HCT116 (cell line): ENCODE data around the gene ZNG1B.
"Not testable (repeated sequence)": the region's sequence is repeated elsewhere in the genome, so short reads cannot be mapped to it uniquely, and the experiment has no call there.

Experiments used
- ATF3 ChIP-seq: IDR thresholded peaks from 2 replicates; pipeline ENCODE4 v1.6.1; 2012
- CEBPB ChIP-seq: IDR thresholded peaks from 2 replicates; pipeline ENCODE4 v1.6.1; 2012; ENCODE audit warnings: low read depth
- EZH2 ChIP-seq: fragments of 200-600 bp; sonication (generic); IDR thresholded peaks from 2 replicates; pipeline ENCODE4 v1.6.1; 2017; ENCODE audit warnings: antibody characterized with exemption, mixed run types
- FOSL1 ChIP-seq: IDR thresholded peaks from 2 replicates; pipeline ENCODE4 v1.6.1; 2012; ENCODE audit warnings: low read depth
- POLR2A ChIP-seq: IDR thresholded peaks from 2 replicates; pipeline ENCODE4 v1.7.0; 2011; ENCODE audit warnings: borderline replicate concordance; ENCODE audit not compliant: insufficient read depth, insufficient read length; ENCODE audit errors: extremely low read depth
- POLR2AphosphoS5 ChIP-seq: IDR thresholded peaks from 2 replicates; pipeline ENCODE4 v1.6.1; 2011; ENCODE audit warnings: mild to moderate bottlenecking, low read depth, low read length, moderate library complexity
- RAD21 ChIP-seq: IDR thresholded peaks from 2 replicates; pipeline ENCODE4 v1.6.1; 2012; ENCODE audit warnings: low read depth, mild to moderate bottlenecking
- REST ChIP-seq: IDR thresholded peaks from 2 replicates; pipeline ENCODE4 v1.6.1; 2012; ENCODE audit warnings: low read depth
- SIN3A ChIP-seq: IDR thresholded peaks from 2 replicates; pipeline ENCODE4 v1.6.1; 2012; ENCODE audit warnings: low read depth
- SP1 ChIP-seq: IDR thresholded peaks from 2 replicates; pipeline ENCODE4 v1.6.1; 2012; ENCODE audit warnings: low read depth
- ZFX ChIP-seq: fragments of 450-650 bp; IDR thresholded peaks from 2 replicates; pipeline ENCODE4 v1.6.1; 2017
- ZNF274 ChIP-seq: fragments of 200-500 bp; sonication (Bioruptor generic); IDR thresholded peaks from 2 replicates; pipeline ENCODE4 v1.6.1; 2014; ENCODE audit warnings: mild to moderate bottlenecking, low read depth, low read length, inconsistent platforms
- TF ChIP-seq, protein P1 (sequence below), 3 experiments: fragments of 200-600 bp in 1 of 3; sonication (generic) in 1 of 3; IDR thresholded peaks in 2 of 3; conservative IDR thresholded peaks in 1 of 3; 2 replicates each; pipeline ENCODE4 v1.5.1; 2012 to 2017; ENCODE audit warnings: low read depth in 2 of 3, low read length in 2 of 3, antibody characterized with exemption in 1 of 3, borderline replicate concordance in 1 of 3, control low read depth in 1 of 3, mild to moderate bottlenecking in 1 of 3, mixed read lengths in 1 of 3, mixed run types in 1 of 3, moderate library complexity in 1 of 3; ENCODE audit not compliant: insufficient read depth in 1 of 3

GRCh38 chr2:113541204-113541975 lies 103.9 kb downstream of the ZNG1B start:
- TF ChIP-seq, protein P1, sequence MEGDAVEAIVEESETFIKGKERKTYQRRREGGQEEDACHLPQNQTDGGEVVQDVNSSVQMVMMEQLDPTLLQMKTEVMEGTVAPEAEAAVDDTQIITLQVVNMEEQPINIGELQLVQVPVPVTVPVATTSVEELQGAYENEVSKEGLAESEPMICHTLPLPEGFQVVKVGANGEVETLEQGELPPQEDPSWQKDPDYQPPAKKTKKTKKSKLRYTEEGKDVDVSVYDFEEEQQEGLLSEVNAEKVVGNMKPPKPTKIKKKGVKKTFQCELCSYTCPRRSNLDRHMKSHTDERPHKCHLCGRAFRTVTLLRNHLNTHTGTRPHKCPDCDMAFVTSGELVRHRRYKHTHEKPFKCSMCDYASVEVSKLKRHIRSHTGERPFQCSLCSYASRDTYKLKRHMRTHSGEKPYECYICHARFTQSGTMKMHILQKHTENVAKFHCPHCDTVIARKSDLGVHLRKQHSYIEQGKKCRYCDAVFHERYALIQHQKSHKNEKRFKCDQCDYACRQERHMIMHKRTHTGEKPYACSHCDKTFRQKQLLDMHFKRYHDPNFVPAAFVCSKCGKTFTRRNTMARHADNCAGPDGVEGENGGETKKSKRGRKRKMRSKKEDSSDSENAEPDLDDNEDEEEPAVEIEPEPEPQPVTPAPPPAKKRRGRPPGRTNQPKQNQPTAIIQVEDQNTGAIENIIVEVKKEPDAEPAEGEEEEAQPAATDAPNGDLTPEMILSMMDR (IDR thresholded peaks at IDR 0.05 in 2 of 3, conservative IDR thresholded peaks at IDR 0.05 in 1 of 3; ENCODE audit: borderline replicate concordance in 1 of 3, insufficient read depth in 1 of 3, low read depth in 2 of 3, low read length in 2 of 3) = not testable (repeated sequence)
- TF ChIP-seq SP1, EZH2, ZFX, POLR2A, ZNF274, POLR2AphosphoS5, ATF3, RAD21, CEBPB, FOSL1, SIN3A, REST: not testable (repeated sequence)
